ACHN (cell line): ENCODE results near the gene EPC1.
"Not testable (repeated sequence)": the region's sequence is repeated elsewhere in the genome, so short reads cannot be mapped to it uniquely, and the experiment has no call there.

Experiments used
- DNase-seq: peaks from one replicate; pipeline ENCODE4 v3.0.0-alpha.2; 2015
- in situ Hi-C: cut with HindIII; loops from 2 replicates; pipeline ENCODE4 v1.10.0; 2017; ENCODE audit warnings: low sequenced_read_pairs, low pct_ligation_motif_present, low pct_unique_long_range_greater_than_20kb

Gene EPC1

DNA sequence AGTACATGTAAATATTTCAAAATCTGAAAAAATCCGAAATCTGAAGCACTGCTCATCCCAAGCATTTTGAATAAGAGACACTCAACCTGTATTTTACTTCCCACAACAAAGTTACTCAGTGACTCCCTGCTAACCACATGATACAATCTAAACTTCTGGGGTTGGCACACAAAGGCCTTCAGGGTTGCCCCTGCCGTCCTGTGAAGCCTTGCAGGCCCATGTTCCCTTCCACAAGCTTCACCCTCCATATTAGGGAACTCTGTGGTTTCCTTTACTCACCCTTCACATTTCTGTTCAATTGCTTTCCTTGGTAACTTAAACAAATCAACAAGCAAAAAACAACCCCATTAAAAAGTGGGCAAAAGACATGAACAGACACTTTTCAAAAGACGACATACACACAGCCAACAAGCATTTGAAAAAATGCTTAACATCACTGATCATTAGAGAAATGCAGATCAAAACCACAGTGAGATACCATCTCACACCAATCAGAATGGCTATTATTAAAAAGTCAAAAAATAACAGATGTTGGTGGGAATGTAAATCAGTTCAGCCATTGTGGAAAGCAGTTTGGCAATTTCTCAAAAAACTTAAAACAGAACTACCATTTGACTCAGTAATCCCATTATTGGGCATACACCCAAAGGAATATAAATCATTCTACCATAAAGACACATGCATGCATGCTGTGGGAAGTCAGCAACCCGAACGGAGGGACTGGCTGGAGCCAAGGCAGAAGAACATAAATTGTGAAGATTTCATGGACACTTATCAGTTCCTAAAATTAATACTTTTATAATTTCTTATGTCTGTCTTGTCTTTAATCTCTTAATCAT, 128.5 kb downstream of the EPC1 start:
- DNase-seq, in situ Hi-C loops: not testable (repeated sequence)
